ENCODE measurements around the gene RRAGD.

DNA sequence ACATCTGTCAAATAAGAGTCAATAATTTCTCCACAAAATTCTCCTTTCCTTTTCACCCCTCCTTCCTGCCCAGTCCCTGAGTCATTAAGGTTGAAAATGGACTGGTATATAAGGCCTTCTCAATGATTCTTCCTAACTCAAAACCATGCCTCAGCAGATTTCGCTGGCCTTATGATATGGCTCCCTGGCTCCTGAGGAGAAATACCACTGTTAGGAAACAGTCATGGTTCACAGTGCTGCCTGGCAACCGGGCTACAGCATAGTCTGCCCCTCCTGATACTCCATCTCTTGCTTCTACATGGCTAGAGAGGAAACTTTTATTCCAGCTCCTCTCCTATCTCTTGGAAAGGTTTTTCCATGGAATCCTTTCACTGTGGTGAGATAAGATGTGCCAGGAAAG, 64.2 kb downstream of the RRAGD start:
- TF ChIP-seq BHLHE40 (IDR thresholded peaks at IDR 0.05; ENCODE audit: borderline replicate concordance) (no peak), LEF1 (IDR thresholded peaks at IDR 0.05; ENCODE audit: borderline replicate concordance) (no peak), NFRKB (IDR thresholded peaks at IDR 0.05) (no peak), SP1 (IDR thresholded peaks at IDR 0.05) (no peak), ELF4 (IDR thresholded peaks at IDR 0.05) (no peak), HDGF (IDR thresholded peaks at IDR 0.05; ENCODE audit: borderline replicate concordance) (no peak), SUZ12 (IDR thresholded peaks at IDR 0.05) (no peak), L3MBTL2 (conservative IDR thresholded peaks at IDR 0.05) (no peak)
